Parathyroid adenoma (tissue), 2 donors: ENCODE measurements around the gene POTEJ.
"Not testable (repeated sequence)": the region's sequence is repeated elsewhere in the genome, so short reads cannot be mapped to it uniquely, and the experiment has no call there.

ENCODE experiments used
- H2AFZ ChIP-seq: fragments of 300-600 bp; sonication (generic); one replicate; pipeline ENCODE4 v1.7.0; 2017; ENCODE audit warnings: antibody characterized with exemption, mild to moderate bottlenecking
- H3K27ac ChIP-seq: fragments of 300-600 bp; sonication (generic); one replicate; pipeline ENCODE4 v1.7.0; 2017
- H3K27me3 ChIP-seq: fragments of 300-600 bp; sonication (generic); one replicate; pipeline ENCODE4 v1.7.0; 2017; ENCODE audit warnings: low read length; ENCODE audit not compliant: control insufficient read depth, insufficient read depth
- H3K36me3 ChIP-seq: fragments of 300-600 bp; sonication (generic); one replicate; pipeline ENCODE4 v1.7.0; 2017; ENCODE audit warnings: low read length; ENCODE audit not compliant: control insufficient read depth, insufficient read depth
- H3K4me1 ChIP-seq: fragments of 300-600 bp; sonication (generic); one replicate; pipeline ENCODE4 v1.7.0; 2017; ENCODE audit warnings: control low read depth
- H3K4me2 ChIP-seq: fragments of 300-600 bp; sonication (generic); one replicate; pipeline ENCODE4 v1.7.0; 2017; ENCODE audit warnings: low read length
- H3K4me3 ChIP-seq: fragments of 300-600 bp; sonication (generic); one replicate; pipeline ENCODE4 v1.7.0; 2017; ENCODE audit warnings: low read depth, low read length
- H3K79me2 ChIP-seq: fragments of 300-600 bp; sonication (generic); one replicate; pipeline ENCODE4 v1.7.0; 2017; ENCODE audit warnings: control low read depth
- H3K9ac ChIP-seq: fragments of 300-600 bp; sonication (generic); one replicate; pipeline ENCODE4 v1.7.0; 2017; ENCODE audit warnings: mild to moderate bottlenecking
- H3K9me3 ChIP-seq: fragments of 300-600 bp; sonication (generic); one replicate; pipeline ENCODE4 v1.7.0; 2017; ENCODE audit warnings: low read length; ENCODE audit not compliant: control insufficient read depth
- donor health status: primary hyperparathyroidism.

The POTEJ gene

DNA sequence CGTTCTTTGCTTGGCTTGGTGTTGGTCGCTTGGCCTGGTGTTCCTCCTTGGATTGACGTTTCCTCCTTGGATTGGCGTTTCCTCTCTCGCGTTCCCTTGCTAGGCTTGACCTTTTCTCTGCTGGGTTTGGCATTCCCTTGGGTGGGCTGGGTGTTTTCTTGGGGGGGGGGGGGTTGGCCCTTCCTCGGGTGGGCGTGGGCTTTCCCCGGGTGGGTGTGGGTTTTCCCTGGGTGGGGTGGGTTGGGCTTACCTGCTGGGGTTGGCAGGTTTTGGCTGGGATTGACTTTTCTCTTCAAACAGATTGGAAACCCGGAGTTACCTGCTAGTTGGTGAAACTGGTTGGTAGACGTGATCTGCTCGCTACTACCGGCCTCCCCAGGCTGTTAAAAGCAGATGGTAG is at the start of gene POTEJ:
Gene POTEJ, plus strand, starts transcription at position 301 of the 400 bp plus-strand sequence. Its CDS starts 93 bp downstream, at position 394.
- H3K27ac ChIP-seq, H3K79me2 ChIP-seq, H2AFZ ChIP-seq, H3K27me3 ChIP-seq, H3K4me1 ChIP-seq, H3K36me3 ChIP-seq, H3K4me2 ChIP-seq, H3K9ac ChIP-seq, H3K4me3 ChIP-seq, H3K9me3 ChIP-seq: not testable (repeated sequence)

DNA sequence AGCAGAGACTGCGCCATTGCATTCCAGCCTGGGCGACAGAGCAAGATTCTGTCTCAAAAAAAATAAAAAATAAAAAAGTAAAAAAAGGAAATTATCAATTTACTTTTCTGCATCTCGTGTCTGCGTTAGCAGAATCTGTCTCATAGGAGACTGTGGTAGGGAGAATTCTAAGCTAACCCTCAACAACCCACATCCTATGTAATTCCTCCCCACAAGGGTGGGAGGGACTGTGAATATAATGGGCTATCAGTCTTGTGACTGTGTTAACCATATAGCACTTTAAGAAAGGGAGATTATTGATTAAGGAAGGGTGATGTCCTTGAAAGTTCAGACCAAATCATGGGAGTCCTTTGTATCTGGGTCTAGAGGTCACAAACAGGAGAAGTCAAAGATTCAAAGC is 45.1 kb upstream of the POTEJ start:
- H3K27ac ChIP-seq, H3K36me3 ChIP-seq, H3K9me3 ChIP-seq, H3K4me1 ChIP-seq, H3K4me3 ChIP-seq, H2AFZ ChIP-seq, H3K27me3 ChIP-seq, H3K9ac ChIP-seq, H3K79me2 ChIP-seq, H3K4me2 ChIP-seq: not testable (repeated sequence)

- not testable (repeated sequence) for H3K9ac ChIP-seq, H3K27me3 ChIP-seq, H3K27ac ChIP-seq, H3K4me2 ChIP-seq, H3K79me2 ChIP-seq, H3K36me3 ChIP-seq, H3K4me3 ChIP-seq, H2AFZ ChIP-seq, H3K9me3 ChIP-seq, H3K4me1 ChIP-seq
Observed at GRCh38 chr2:130571929-130572328, 39.3 kb upstream of the POTEJ start.

GRCh38 chr2:130574230-130574629 is 37.0 kb upstream of the POTEJ start:
- H3K27ac ChIP-seq, H3K4me2 ChIP-seq, H3K4me3 ChIP-seq, H2AFZ ChIP-seq, H3K79me2 ChIP-seq, H3K9me3 ChIP-seq, H3K4me1 ChIP-seq, H3K27me3 ChIP-seq, H3K9ac ChIP-seq, H3K36me3 ChIP-seq: not testable (repeated sequence)

- not testable (repeated sequence) for H3K9me3 ChIP-seq, H2AFZ ChIP-seq, H3K4me2 ChIP-seq, H3K9ac ChIP-seq, H3K79me2 ChIP-seq, H3K27ac ChIP-seq, H3K27me3 ChIP-seq, H3K4me3 ChIP-seq, H3K36me3 ChIP-seq, H3K4me1 ChIP-seq
Observed at GRCh38 chr2:130576209-130576784, 34.9 kb upstream of the POTEJ start.

DNA sequence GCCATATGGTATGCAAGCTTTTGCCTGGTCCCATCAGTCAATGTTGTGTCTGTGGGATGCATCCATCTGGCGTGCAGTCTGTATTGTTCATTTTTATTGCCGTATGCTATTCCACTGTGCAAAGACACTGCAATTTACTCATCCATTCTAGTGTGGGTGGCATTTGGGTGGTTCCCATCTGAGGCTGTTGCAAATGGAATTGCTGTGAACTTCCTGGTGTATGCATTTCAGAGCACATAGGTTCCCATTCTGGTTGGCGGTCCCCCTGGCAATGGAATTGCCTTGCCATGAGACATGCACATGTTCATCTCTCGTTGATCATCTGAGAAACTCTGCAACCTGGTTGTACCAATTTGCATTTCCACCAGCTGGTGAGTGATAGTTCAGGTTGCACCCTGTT is 33.7 kb upstream of the POTEJ start:
- H3K9me3 ChIP-seq, H3K27me3 ChIP-seq, H3K27ac ChIP-seq, H3K9ac ChIP-seq, H3K4me1 ChIP-seq, H2AFZ ChIP-seq, H3K79me2 ChIP-seq, H3K36me3 ChIP-seq, H3K4me3 ChIP-seq, H3K4me2 ChIP-seq: not testable (repeated sequence)

GRCh38 chr2:130579121-130579520 is 32.1 kb upstream of the POTEJ start:
- not testable (repeated sequence) for H3K36me3 ChIP-seq, H3K27me3 ChIP-seq, H3K4me1 ChIP-seq, H3K4me3 ChIP-seq, H3K79me2 ChIP-seq, H3K9ac ChIP-seq, H3K9me3 ChIP-seq, H2AFZ ChIP-seq, H3K27ac ChIP-seq, H3K4me2 ChIP-seq

DNA sequence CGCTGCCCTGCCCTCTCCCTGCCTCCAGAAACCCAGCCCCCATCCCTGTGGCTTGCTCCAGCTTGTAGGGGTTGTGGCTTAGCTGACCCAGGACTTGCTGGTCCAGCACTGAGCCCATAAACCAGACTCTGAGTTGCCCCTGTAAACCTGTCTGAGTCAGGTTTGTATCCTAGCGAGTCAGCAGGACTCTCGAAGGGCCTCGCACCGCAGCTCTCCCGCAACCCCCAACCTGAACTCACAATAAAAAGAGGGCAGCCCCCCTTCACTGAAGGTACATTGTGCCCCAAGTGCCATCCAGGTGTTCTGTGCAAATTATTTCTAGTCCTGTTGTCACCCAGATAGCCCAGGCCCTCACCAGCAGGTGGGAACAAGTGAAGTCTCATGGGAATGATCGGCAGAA is 29.7 kb upstream of the POTEJ start:
- not testable (repeated sequence) for H3K27me3 ChIP-seq, H3K4me2 ChIP-seq, H3K9me3 ChIP-seq, H3K4me3 ChIP-seq, H3K9ac ChIP-seq, H3K27ac ChIP-seq, H2AFZ ChIP-seq, H3K36me3 ChIP-seq, H3K4me1 ChIP-seq, H3K79me2 ChIP-seq

DNA sequence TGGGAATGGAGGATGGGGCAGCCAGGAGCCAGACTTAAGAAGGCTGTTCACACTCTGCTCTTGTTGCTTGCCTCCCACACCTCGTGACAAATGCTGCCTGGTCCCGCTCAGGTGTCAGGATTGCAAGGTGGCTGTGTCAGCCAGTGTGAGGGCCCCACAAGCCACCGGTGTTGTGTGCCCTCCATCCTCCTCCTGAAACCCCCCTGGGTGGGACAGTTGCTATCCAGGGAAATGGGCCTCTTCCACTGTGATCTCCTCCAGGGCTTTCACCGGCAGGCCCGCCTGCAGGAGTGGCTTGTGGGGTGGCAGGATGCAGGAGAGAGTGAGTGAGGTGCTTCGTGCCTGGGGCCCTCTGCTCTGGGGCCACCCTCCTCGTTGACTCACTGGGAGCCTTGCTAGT is 28.3 kb upstream of the POTEJ start:
- H3K27me3 ChIP-seq, H3K4me3 ChIP-seq, H2AFZ ChIP-seq, H3K4me1 ChIP-seq, H3K9ac ChIP-seq, H3K9me3 ChIP-seq, H3K79me2 ChIP-seq, H3K4me2 ChIP-seq, H3K36me3 ChIP-seq, H3K27ac ChIP-seq: not testable (repeated sequence)

GRCh38 chr2:130583582-130583981 is 27.7 kb upstream of the POTEJ start:
- H2AFZ ChIP-seq, H3K4me2 ChIP-seq, H3K9ac ChIP-seq, H3K27ac ChIP-seq, H3K9me3 ChIP-seq, H3K4me1 ChIP-seq, H3K79me2 ChIP-seq, H3K27me3 ChIP-seq, H3K4me3 ChIP-seq, H3K36me3 ChIP-seq: not testable (repeated sequence)

DNA sequence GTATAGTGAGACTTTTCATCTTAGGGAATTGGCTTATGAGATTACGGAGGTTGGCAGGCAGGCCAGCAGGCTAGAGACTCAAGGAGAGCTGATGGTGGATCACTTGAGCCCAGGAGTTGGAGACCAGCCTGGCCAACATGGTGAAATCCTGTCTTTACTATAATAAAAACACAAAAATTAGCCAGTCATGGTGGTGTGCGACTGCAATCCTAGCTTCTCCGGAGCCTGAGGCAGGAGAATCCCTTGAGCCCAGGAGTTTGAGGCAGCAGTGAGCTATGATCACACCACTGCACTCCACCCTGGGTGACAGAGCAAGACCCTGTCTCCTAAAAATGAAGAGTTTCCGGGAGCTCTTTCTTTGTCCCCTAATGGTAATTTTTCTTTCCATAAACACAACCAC is 26.5 kb upstream of the POTEJ start:
- not testable (repeated sequence) for H3K27ac ChIP-seq, H2AFZ ChIP-seq, H3K4me3 ChIP-seq, H3K27me3 ChIP-seq, H3K4me1 ChIP-seq, H3K79me2 ChIP-seq, H3K4me2 ChIP-seq, H3K36me3 ChIP-seq, H3K9me3 ChIP-seq, H3K9ac ChIP-seq
